Lung (tissue), 12 donors: Measurements from ENCODE around the gene CD8B. TPM values are rescaled to one million over a fixed set of nuclear protein-coding genes. Genes with fewer than 3 reads are reported as not detected.

Experiments
- ATAC-seq: fragments of 200-7000 bp; cut with Tn5 transposase; one replicate; pipeline ENCODE4 v1.9.1; 2020; ENCODE audit warnings: moderate number of reproducible peaks; ENCODE audit not compliant: insufficient read depth, low FRiP score
- DNase-seq, 3 donors: peaks; one replicate each; pipeline ENCODE4 v3.0.0-alpha.2; 2013 to 2017
- H3K27ac ChIP-seq, 2 donors: one replicate each; pipeline ENCODE4 v1.5.1; 2013; ENCODE audit warnings: mild to moderate bottlenecking in 2 of 2, moderate library complexity in 2 of 2, control low read depth in 1 of 2, inconsistent platforms in 1 of 2, low read depth in 1 of 2, low read length in 1 of 2
- H3K27me3 ChIP-seq, 3 donors: one replicate each; pipeline ENCODE4 v1.5.1; 2013; ENCODE audit warnings: low read length in 2 of 3; ENCODE audit not compliant: control insufficient read depth in 3 of 3, insufficient read depth in 3 of 3
- H3K36me3 ChIP-seq, 4 donors: one replicate each; pipeline ENCODE4 v1.5.1; 2013; ENCODE audit warnings: low read length in 4 of 4, mild to moderate bottlenecking in 1 of 4, moderate library complexity in 1 of 4; ENCODE audit not compliant: control insufficient read depth in 4 of 4, insufficient read depth in 4 of 4
- H3K4me1 ChIP-seq, 5 donors: one replicate each; pipeline ENCODE4 v1.5.1; 2013; ENCODE audit warnings: low read length in 5 of 5, mild to moderate bottlenecking in 2 of 5, moderate library complexity in 1 of 5; ENCODE audit not compliant: control insufficient read depth in 5 of 5, insufficient read depth in 5 of 5
- H3K4me3 ChIP-seq: one replicate; pipeline ENCODE4 v1.5.1; 2013; ENCODE audit warnings: mild to moderate bottlenecking, control low read depth, moderate library complexity
- H3K9ac ChIP-seq, 2 donors: one replicate each; pipeline ENCODE4 v1.5.1; 2013; ENCODE audit warnings: low read length in 2 of 2, control low read depth in 1 of 2; ENCODE audit not compliant: insufficient read depth in 1 of 2
- H3K9me3 ChIP-seq, 4 donors: one replicate each; pipeline ENCODE4 v1.5.1; 2013; ENCODE audit warnings: low read length in 3 of 4, mild to moderate bottlenecking in 1 of 4, moderate library complexity in 1 of 4; ENCODE audit not compliant: control insufficient read depth in 4 of 4, insufficient read depth in 3 of 4
- CTCF ChIP-seq: IDR thresholded peaks from 2 replicates; pipeline ENCODE4 v1.5.1; 2012; ENCODE audit warnings: mild to moderate bottlenecking; ENCODE audit errors: control extremely low read depth, extremely low read depth
- WGBS, 2 donors: extraction: QIAGEN DNeasy Blood & Tissue Kit; methylation state at CpG; one replicate each; pipeline ENCODE4 v1.1.7; 2013; 5-methylcytosine and 5-hydroxymethylcytosine counted together
- polyA plus RNA-seq, 2 donors: library from polyadenylated mRNA; stranded (reverse); fragments of 200-250 nt; gene quantifications; one replicate each; pipeline ENCODE4 v1.2.1, GENCODE V29; 2013
- total RNA-seq, 2 donors: library from RNA; depleted of rRNA in 1 of 2; stranded (reverse); fragments of >200 nt in 1 of 2; gene quantifications; one replicate each; pipeline ENCODE4 v1.2.1, GENCODE V29; 2014 to 2021
- donor health status: control.
- donor health status: control.
- donor health status: Bipolar disorder and iron deficiency.
- donor health status: healthy.
- donor health status: DM: yes; HTN: yes; CAD: no.

Gene CD8B
- total and polyA plus RNA-seq, 4 donors = 0.28 to 2.1 (median 1.1) TPM

DNA sequence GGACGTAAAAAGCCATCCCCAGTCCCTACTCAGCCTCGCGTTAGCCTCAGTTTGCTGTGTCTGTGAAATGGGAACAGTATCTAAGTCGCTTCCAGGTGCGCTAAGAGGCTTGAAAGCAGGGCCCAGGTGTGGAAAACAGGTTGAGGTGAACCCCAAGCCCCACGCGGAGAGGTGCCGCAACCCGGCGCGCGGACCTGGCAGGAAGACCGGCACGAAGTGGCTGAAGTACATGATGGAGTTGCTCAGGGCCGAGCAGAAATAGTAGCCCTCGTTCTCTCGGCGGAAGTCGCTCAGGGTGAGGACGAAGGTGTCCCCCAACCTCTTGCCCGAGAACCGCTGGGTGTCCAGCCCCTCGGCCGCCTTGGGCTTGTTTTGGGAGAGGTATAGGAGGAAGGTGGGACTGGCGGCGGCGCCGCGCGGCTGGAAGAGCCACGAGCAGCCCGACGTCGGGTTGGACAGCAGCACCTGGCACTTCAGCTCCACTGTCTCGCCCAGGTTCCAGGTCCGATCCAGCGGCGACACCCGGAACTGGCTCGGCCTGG, 71.5 kb downstream of the CD8B start:
- DNase-seq (peak in 1 of 3 donors; percentile 18), ATAC-seq (no peak)
- TF ChIP-seq CTCF = no peak
- Histone ChIP-seq H3K4me1 (peaks cover 6 to 39% (median 12%) of the 10 kb centered on the region in 5 donors), H3K27me3 (peaks cover 0 to 76% (median 49%) of the 10 kb centered on the region in 3 donors), H3K27ac (no peak overlapping the region), H3K9me3 (peaks cover 0 to 5% (median 0%) of the 10 kb centered on the region in 4 donors), H3K9ac (no peak overlapping the region), H3K36me3 (no peaks in the 10 kb centered on the region), H3K4me3 (no peak overlapping the region)
- WGBS, 2 donors = 5 to 6% methylated on average over 40 of the region's 40 CpGs

DNA sequence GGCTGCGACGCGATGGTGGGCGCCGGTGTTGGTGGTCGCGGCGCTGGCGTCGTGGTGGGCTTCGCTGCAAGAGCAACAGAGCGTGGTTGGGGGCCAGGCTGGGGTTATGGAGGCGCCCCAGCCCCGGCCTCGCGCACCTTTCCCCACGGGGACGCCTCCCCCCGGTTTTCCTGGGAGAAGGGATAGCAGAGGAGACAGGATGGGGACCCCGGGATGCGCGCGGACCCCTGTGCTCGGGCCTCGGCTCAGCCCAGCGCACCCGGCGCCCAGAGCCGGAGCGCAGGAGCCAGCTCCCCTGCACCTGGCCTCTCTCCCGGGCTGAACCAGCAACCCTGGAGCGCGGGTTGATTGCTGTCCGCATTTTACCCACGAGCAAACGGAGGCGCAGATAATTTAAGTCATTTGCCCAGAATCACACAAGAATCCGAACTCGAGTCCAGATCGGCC, 72.0 kb downstream of the CD8B start:
- ATAC-seq (no peak), DNase-seq (no peak)
- Histone ChIP-seq H3K9ac (no peak overlapping the region), H3K9me3 (peaks cover 0 to 5% (median 0%) of the 10 kb centered on the region in 4 donors), H3K27me3 (peaks cover 0 to 74% (median 49%) of the 10 kb centered on the region in 3 donors), H3K4me1 (peaks cover 6 to 39% (median 13%) of the 10 kb centered on the region in 5 donors), H3K4me3 (no peak overlapping the region), H3K36me3 (no peaks in the 10 kb centered on the region), H3K27ac (no peak overlapping the region)
- WGBS, 2 donors = 10% methylated on average over 31 to 40 of the region's 40 CpGs
- TF ChIP-seq CTCF = no peak

DNA sequence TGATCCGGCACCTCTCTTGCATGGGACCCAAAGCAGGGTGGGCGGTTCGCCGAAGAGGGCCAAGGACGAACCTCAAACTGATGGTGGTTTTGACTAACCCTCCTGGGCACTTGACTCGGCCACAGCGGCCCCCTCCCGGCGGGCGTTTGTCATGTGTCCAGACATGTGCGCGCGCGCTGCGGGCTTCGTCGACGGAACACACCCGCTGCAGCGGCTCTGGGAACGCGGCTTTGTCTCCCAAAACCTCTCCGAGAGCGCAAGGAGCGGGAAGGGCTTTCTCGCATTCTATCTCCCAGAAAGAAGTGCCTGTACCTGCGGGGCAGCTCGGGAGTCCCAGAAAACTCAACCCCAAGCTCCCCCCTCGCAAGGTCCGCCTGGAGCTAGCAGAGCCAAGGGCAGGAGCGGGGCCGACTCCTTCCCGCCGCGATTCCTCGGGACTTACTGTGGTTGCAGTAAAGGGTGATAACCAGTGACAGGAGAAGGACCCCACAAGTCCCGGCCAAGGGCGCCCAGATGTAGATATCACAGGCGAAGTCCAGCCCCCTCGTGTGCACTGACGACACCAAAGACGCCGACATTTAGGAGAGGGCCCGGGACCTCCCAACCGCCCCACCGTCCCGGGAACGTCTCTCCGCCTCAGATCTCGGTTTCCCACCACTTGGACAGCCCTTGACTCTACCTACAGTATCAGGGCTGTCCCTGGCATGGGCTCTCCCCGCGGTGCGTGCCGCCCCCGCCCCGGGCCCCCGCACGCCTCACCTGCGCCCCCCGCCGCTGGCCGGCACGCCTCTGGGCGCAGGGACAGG, 72.6 kb downstream of the CD8B start:
- H3K4me3 ChIP-seq = no peak overlapping the region
- TF ChIP-seq CTCF = no peak
- ATAC-seq = no peak
- H3K4me1 ChIP-seq = peaks cover 6 to 39% (median 17%) of the 10 kb centered on the region in 5 donors
- peaks cover 0 to 5% (median 0%) of the 10 kb centered on the region in 4 donors for H3K9me3 ChIP-seq
- H3K9ac ChIP-seq = no peak overlapping the region
- peak in 2 of 3 donors; percentile 50 to 57 for DNase-seq
- no peak overlapping the region for H3K27ac ChIP-seq
- H3K27me3 ChIP-seq = peaks cover 0 to 71% (median 47%) of the 10 kb centered on the region in 3 donors
- H3K36me3 ChIP-seq = no peaks in the 10 kb centered on the region
- WGBS, 2 donors = 5 to 6% methylated on average over 61 to 64 of the region's 64 CpGs
